GM23338 (cell line): ENCODE data around the gene COTL1. TPM values are rescaled to one million over a fixed set of nuclear protein-coding genes. Genes with fewer than 3 reads are reported as not detected.

ENCODE experiments used
- ATAC-seq: fragments of 200-7000 bp; cut with Tn5 transposase; 3 replicates; pipeline ENCODE4 v1.9.1; 2020
- DNase-seq: peaks from one replicate; pipeline ENCODE4 v3.0.0-alpha.2; 2015; ENCODE audit warnings: low spot score
- H2AFZ ChIP-seq: fragments of 200-600 bp; sonication (generic); 2 replicates; pipeline ENCODE4 v1.8.0; 2016; ENCODE audit warnings: antibody characterized with exemption, mild to moderate bottlenecking, moderate library complexity
- H3F3A ChIP-seq: fragments of 200-600 bp; sonication (generic); replicated peaks from 2 replicates; pipeline ENCODE4 v1.8.0; 2017; ENCODE audit warnings: antibody characterized with exemption, mixed run types, low read depth
- H3K27ac ChIP-seq: fragments of 200-600 bp; sonication (generic); 2 replicates; pipeline ENCODE4 v1.6.1; 2016; ENCODE audit warnings: low read depth
- H3K27me3 ChIP-seq: fragments of 200-600 bp; sonication (generic); 2 replicates; pipeline ENCODE4 v1.8.0; 2016; ENCODE audit warnings: mild to moderate bottlenecking, mixed run types, moderate library complexity; ENCODE audit not compliant: insufficient read depth
- H3K36me3 ChIP-seq: fragments of 200-600 bp; sonication (generic); 2 replicates; pipeline ENCODE4 v1.8.0; 2016; ENCODE audit warnings: mild to moderate bottlenecking; ENCODE audit not compliant: insufficient read depth
- H3K4me1 ChIP-seq: fragments of 200-600 bp; sonication (generic); 2 replicates; pipeline ENCODE4 v1.8.0; 2016; ENCODE audit warnings: mild to moderate bottlenecking, moderate library complexity; ENCODE audit not compliant: insufficient read depth
- H3K4me2 ChIP-seq: fragments of 200-600 bp; sonication (generic); 2 replicates; pipeline ENCODE4 v1.7.1; 2017; ENCODE audit warnings: mixed run types
- H3K4me3 ChIP-seq: fragments of 200-600 bp; sonication (generic); 2 replicates; pipeline ENCODE4 v1.6.1; 2016; ENCODE audit warnings: mixed run types
- H3K79me2 ChIP-seq: fragments of 200-600 bp; sonication (generic); replicated peaks from 2 replicates; pipeline ENCODE4 v1.8.0; 2017; ENCODE audit warnings: mild to moderate bottlenecking; ENCODE audit not compliant: insufficient read depth
- H3K9me2 ChIP-seq: fragments of 200-600 bp; sonication (generic); 2 replicates; pipeline ENCODE4 v1.8.0; 2017; ENCODE audit not compliant: insufficient read depth
- H4K20me1 ChIP-seq: fragments of 200-600 bp; sonication (generic); replicated peaks from 2 replicates; pipeline ENCODE4 v1.8.0; 2017; ENCODE audit warnings: mild to moderate bottlenecking; ENCODE audit not compliant: insufficient read depth
- H3K27ac Mint-ChIP-seq: 2 replicates; pipeline ENCODE4 v1.8.0; 2020; ENCODE audit warnings: inconsistent platforms, mild to moderate bottlenecking, moderate library complexity, mixed read lengths
- H3K27me3 Mint-ChIP-seq: 3 replicates; pipeline ENCODE4 v1.8.0; 2022; ENCODE audit warnings: low read depth, mild to moderate bottlenecking, moderate library complexity, mixed read lengths, inconsistent platforms; ENCODE audit not compliant: insufficient read depth, poor library complexity
- H3K36me3 Mint-ChIP-seq: 3 replicates; pipeline ENCODE4 v1.8.0; 2021; ENCODE audit warnings: low read depth, mild to moderate bottlenecking, inconsistent platforms, moderate library complexity, mixed read lengths
- H3K4me1 Mint-ChIP-seq: 3 replicates; pipeline ENCODE4 v1.8.0; 2020; ENCODE audit warnings: mild to moderate bottlenecking, inconsistent platforms, mixed read lengths
- H3K4me3 Mint-ChIP-seq: 3 replicates; pipeline ENCODE4 v1.8.0; 2021; ENCODE audit warnings: moderate library complexity, mild to moderate bottlenecking, inconsistent platforms, mixed read lengths
- H3K9me3 Mint-ChIP-seq: 3 replicates; pipeline ENCODE4 v1.8.0; 2020; ENCODE audit warnings: moderate library complexity, mild to moderate bottlenecking, inconsistent platforms, mixed read lengths
- CREB1 ChIP-seq: fragments of 250-450 bp; sonication (Bioruptor Pico); IDR thresholded peaks from 2 replicates; pipeline ENCODE4 v1.5.0; 2020; ENCODE audit warnings: low read depth, mild to moderate bottlenecking, moderate library complexity
- ETS1 ChIP-seq: IDR thresholded peaks from 2 replicates; pipeline ENCODE4 v1.6.1; 2016; ENCODE audit warnings: antibody characterized with exemption
- EZH2 ChIP-seq: fragments of 200-600 bp; sonication (generic); IDR thresholded peaks from one replicate; pipeline ENCODE4 v1.8.0; 2017; ENCODE audit warnings: antibody characterized with exemption, mild to moderate bottlenecking, low read depth; ENCODE audit not compliant: unreplicated experiment
- EZH2phosphoT487 ChIP-seq: fragments of 200-600 bp; sonication (generic); IDR thresholded peaks from one replicate; pipeline ENCODE4 v1.8.1; 2018; ENCODE audit warnings: antibody characterized with exemption; ENCODE audit not compliant: unreplicated experiment
- JUNB ChIP-seq: IDR thresholded peaks from one replicate; pipeline ENCODE4 v1.6.1; 2016; ENCODE audit warnings: antibody characterized with exemption; ENCODE audit not compliant: unreplicated experiment
- NANOG ChIP-seq: IDR thresholded peaks from 2 replicates; pipeline ENCODE4 v1.6.1; 2016; ENCODE audit warnings: antibody characterized with exemption, borderline replicate concordance
- POLR2AphosphoS5 ChIP-seq: IDR thresholded peaks from 2 replicates; pipeline ENCODE4 v1.6.1; 2016; ENCODE audit warnings: antibody characterized with exemption, low read depth
- ZNF462 ChIP-seq: fragments of 250-450 bp; sonication (Bioruptor Pico); IDR thresholded peaks from 2 replicates; pipeline ENCODE4 v1.5.0; 2020; ENCODE audit warnings: mild to moderate bottlenecking, moderate library complexity
- polyA plus RNA-seq: library from polyadenylated mRNA; unstranded; fragments of >200 nt; fragmentation: Nextera tagmentation; extraction: Ambion mirVana; gene quantifications from 2 replicates; pipeline ENCODE4 v1.2.1, GENCODE V29; 2016
- total RNA-seq: library from RNA; depleted of rRNA; stranded (reverse); fragments of >200 nt; shearing (Covaris generic); gene quantifications from 2 replicates; pipeline ENCODE4 v1.2.3, GENCODE V29; 2014

COTL1 gene
- total and polyA plus RNA-seq, 2 experiments from 2014 or later, result 117 to 166 TPM

- TF ChIP-seq ZNF462 (CRISPR knock-in tag), result no peak
- TF ChIP-seq EZH2, result no peak
- TF ChIP-seq NANOG, result no peak
- no peak for TF ChIP-seq ETS1
- TF ChIP-seq EZH2phosphoT487, result no peak
- no peak for TF ChIP-seq CREB1 (CRISPR knock-in tag)
- no peak for TF ChIP-seq JUNB
- no peak for TF ChIP-seq POLR2AphosphoS5
Observed at GRCh38 chr16:84663433-84664101, 45.7 kb upstream of the COTL1 start (continued).

- H4K20me1 ChIP-seq, result no peaks in the 10 kb centered on the region
- Mint-ChIP-seq H3K4me1 (peaks cover 28% of the 10 kb centered on the region), H3K27me3 (peaks cover 13% of the 10 kb centered on the region), H3K36me3 (peaks cover 40% of the 10 kb centered on the region), H3K9me3 (no peaks in the 10 kb centered on the region), H3K27ac (no peak overlapping the region), H3K4me3 (no peak overlapping the region)
- peaks cover 4% of the 10 kb centered on the region; the same call in 1 of the 2 replicates for H3K36me3 ChIP-seq
- no peaks in the 10 kb centered on the region for H3K79me2 ChIP-seq
- H3K4me1 ChIP-seq, result peaks cover 24% of the 10 kb centered on the region
- no peak overlapping the region for H3K4me3 ChIP-seq
- ATAC-seq, result no peak
- H3K4me2 ChIP-seq, result no peak overlapping the region
- TF ChIP-seq NANOG, result no peak
- H3F3A ChIP-seq, result 0 out of 2 replicates have a peak, but pooled peaks cover 3% of the 10 kb centered on the region
- no peaks in the 10 kb centered on the region for H3K9me2 ChIP-seq
- H3K27ac ChIP-seq, result no peak overlapping the region
- H2AFZ ChIP-seq, result no peak overlapping the region
- DNase-seq, result no peak
- H3K27me3 ChIP-seq, result no peaks in the 10 kb centered on the region
Observed at GRCh38 chr16:84662471-84662870, 44.6 kb upstream of the COTL1 start.
